Omental fat pad (tissue), 4 donors: ENCODE results near the gene THEM5. TPM values are rescaled to one million over a fixed set of nuclear protein-coding genes. Genes with fewer than 3 reads are reported as not detected.
"Not testable (repeated sequence)": the region's sequence is repeated elsewhere in the genome, so short reads cannot be mapped to it uniquely, and the experiment has no call there.

Source experiments
- ATAC-seq: fragments of 150-250 bp; one replicate; pipeline ENCODE4 v1.9.1; 2016; ENCODE audit warnings: mild to moderate bottlenecking, moderate library complexity; ENCODE audit not compliant: low FRiP score
- DNase-seq: peaks from one replicate; pipeline ENCODE4 v3.0.0-alpha.2; 2019; ENCODE audit warnings: low spot score
- CTCF ChIP-seq, 3 donors: fragments of 450-650 bp; IDR thresholded peaks; one replicate each; pipeline ENCODE4 v1.5.1; 2016 to 2017; ENCODE audit warnings: antibody characterized with exemption in 3 of 3, mild to moderate bottlenecking in 3 of 3, moderate library complexity in 2 of 3
- total RNA-seq, 4 donors: library from RNA; depleted of rRNA; stranded (reverse); fragments of >200 nt; gene quantifications; one replicate each; pipeline ENCODE4 v1.1.0, GENCODE V29; 2016

The THEM5 gene
- total RNA-seq, 4 donors from 2014 or later: not detected

GRCh38 chr1:151891512-151891911, 38.0 kb upstream of the THEM5 start:
- ATAC-seq (no peak), DNase-seq (no peak)
- TF ChIP-seq CTCF (IDR thresholded peaks at IDR 0.05): no peak

GRCh38 chr1:151888972-151889570, 35.6 kb upstream of the THEM5 start:
- ATAC-seq (no peak), DNase-seq (no peak)
- TF ChIP-seq CTCF (IDR thresholded peaks at IDR 0.05): no peak

GRCh38 chr1:151887028-151887427, 33.5 kb upstream of the THEM5 start:
- no peak for TF ChIP-seq CTCF (IDR thresholded peaks at IDR 0.05)
- ATAC-seq (no peak), DNase-seq (no peak)

GRCh38 chr1:151885479-151885878, 32.0 kb upstream of the THEM5 start:
- no peak for ATAC-seq
- no peak for TF ChIP-seq CTCF (IDR thresholded peaks at IDR 0.05)
- DNase-seq: no peak

- DNase-seq, ATAC-seq: not testable (repeated sequence)
These were observed 31.4 kb upstream of the THEM5 start for GRCh38 chr1:151884879-151885278.

- ATAC-seq, DNase-seq: not testable (repeated sequence)
These were observed 30.9 kb upstream of the THEM5 start for GRCh38 chr1:151884445-151884844.

GRCh38 chr1:151883898-151884297, 30.4 kb upstream of the THEM5 start:
- DNase-seq, ATAC-seq: not testable (repeated sequence)

GRCh38 chr1:151882918-151883317, 29.4 kb upstream of the THEM5 start:
- ATAC-seq, DNase-seq: not testable (repeated sequence)

GRCh38 chr1:151882466-151882865, 29.0 kb upstream of the THEM5 start:
- ATAC-seq (no peak), DNase-seq (no peak)
- TF ChIP-seq CTCF (IDR thresholded peaks at IDR 0.05): no peak
